Smooth muscle cell (in vitro differentiated cells): ENCODE measurements around the gene TMEM245. TPM values are rescaled to one million over a fixed set of nuclear protein-coding genes. Genes with fewer than 3 reads are reported as not detected.

ENCODE experiments used
- DNase-seq: peaks from one replicate; lab custom pipeline; 2025; ENCODE audit not compliant: unreplicated experiment; lab: John Stamatoyannopoulos, UW
- H2AFZ ChIP-seq: fragments of 200-600 bp; sonication (generic); 2 replicates; pipeline ENCODE4 v1.6.0; 2016; ENCODE audit warnings: antibody characterized with exemption, low read depth, mild to moderate bottlenecking
- H3F3A ChIP-seq: fragments of 200-600 bp; sonication (generic); 2 replicates; pipeline ENCODE4 v1.6.0; 2017; ENCODE audit warnings: antibody characterized with exemption, low read depth
- H3K27ac ChIP-seq: fragments of 200-600 bp; sonication (generic); 2 replicates; pipeline ENCODE4 v1.5.1; 2016; ENCODE audit warnings: low read depth, mild to moderate bottlenecking
- H3K27me3 ChIP-seq: fragments of 200-600 bp; sonication (generic); 2 replicates; pipeline ENCODE4 v1.6.1; 2016; ENCODE audit warnings: low read depth, mild to moderate bottlenecking
- H3K36me3 ChIP-seq: fragments of 200-600 bp; sonication (generic); 2 replicates; pipeline ENCODE4 v1.5.1; 2016; ENCODE audit warnings: low read depth
- H3K4me1 ChIP-seq: fragments of 200-600 bp; sonication (generic); 2 replicates; pipeline ENCODE4 v1.5.1; 2016; ENCODE audit warnings: low read depth
- H3K4me2 ChIP-seq: fragments of 200-600 bp; sonication (generic); 2 replicates; pipeline ENCODE4 v1.6.0; 2016; ENCODE audit warnings: mild to moderate bottlenecking
- H3K4me3 ChIP-seq: fragments of 200-600 bp; sonication (generic); 2 replicates; pipeline ENCODE4 v1.5.1; 2016; ENCODE audit warnings: mild to moderate bottlenecking
- H3K79me2 ChIP-seq: fragments of 200-600 bp; sonication (generic); 2 replicates; pipeline ENCODE4 v1.6.0; 2016; ENCODE audit warnings: low read depth, mild to moderate bottlenecking
- H3K9ac ChIP-seq: fragments of 200-600 bp; sonication (generic); 2 replicates; pipeline ENCODE4 v1.6.0; 2016; ENCODE audit warnings: low read depth
- H3K9me3 ChIP-seq: fragments of 200-600 bp; sonication (generic); replicated peaks from 2 replicates; pipeline ENCODE4 v1.5.1; 2016; ENCODE audit warnings: low read depth
- H4K20me1 ChIP-seq: fragments of 200-600 bp; sonication (generic); 2 replicates; pipeline ENCODE4 v1.6.0; 2016; ENCODE audit warnings: low read depth
- CTCF ChIP-seq: fragments of 200-600 bp; sonication (generic); IDR thresholded peaks from 2 replicates; pipeline ENCODE4 v1.5.1; 2017; ENCODE audit warnings: borderline replicate concordance, mild to moderate bottlenecking, antibody characterized with exemption; ENCODE audit not compliant: insufficient read depth, poor library complexity, severe bottlenecking
- WGBS: methylation state at CpG from one replicate; pipeline ENCODE4 v1.1.7; 2016; ENCODE audit warnings: low lambda C conversion rate; 5-methylcytosine and 5-hydroxymethylcytosine counted together
- polyA plus RNA-seq: library from polyadenylated mRNA; unstranded; fragments of >200 nt; fragmentation: Nextera tagmentation; extraction: Ambion mirVana; gene quantifications from 2 replicates; pipeline ENCODE4 v1.2.1, GENCODE V29; 2016
- total RNA-seq: library from RNA; depleted of rRNA; stranded (reverse); fragments of >200 nt; gene quantifications from 2 replicates; pipeline ENCODE4 v1.2.3, GENCODE V29; 2014

The TMEM245 gene
- total and polyA plus RNA-seq, 2 experiments from 2014 or later, result 16.3 to 39.7 TPM

- no peak overlapping the region for H3K4me2 ChIP-seq
- no peak overlapping the region for H2AFZ ChIP-seq
- no peaks in the 10 kb centered on the region for H3K36me3 ChIP-seq
- no peak overlapping the region for H3K27ac ChIP-seq
- H3K9ac ChIP-seq, result no peak overlapping the region
- H3K9me3 ChIP-seq, result no peaks in the 10 kb centered on the region
- H3K4me1 ChIP-seq, result peaks cover 20% of the 10 kb centered on the region
- no peak overlapping the region for H3K4me3 ChIP-seq
- no peak for TF ChIP-seq CTCF
- no peak for DNase-seq
- H3K27me3 ChIP-seq, result no peaks in the 10 kb centered on the region
- 94% methylated on average over 4 of the region's 4 CpGs for WGBS
- H3F3A ChIP-seq, result peaks cover 13% of the 10 kb centered on the region
- H4K20me1 ChIP-seq, result peaks cover 69% of the 10 kb centered on the region
- peaks cover 56% of the 10 kb centered on the region for H3K79me2 ChIP-seq
Measured at GRCh38 chr9:109097146-109097545, 22.6 kb downstream of the TMEM245 start.

- no peak overlapping the region for H3K4me3 ChIP-seq
- no peaks in the 10 kb centered on the region for H3K36me3 ChIP-seq
- WGBS, result 89% methylated on average over 3 of the region's 3 CpGs
- H3K27ac ChIP-seq, result no peak overlapping the region
- no peak for TF ChIP-seq CTCF
- no peak overlapping the region for H2AFZ ChIP-seq
- peaks cover 67% of the 10 kb centered on the region for H4K20me1 ChIP-seq
- H3K27me3 ChIP-seq, result no peaks in the 10 kb centered on the region
- H3K4me1 ChIP-seq, result peaks cover 17% of the 10 kb centered on the region
- peaks cover 13% of the 10 kb centered on the region for H3F3A ChIP-seq
- H3K79me2 ChIP-seq, result peaks cover 43% of the 10 kb centered on the region
- no peak for DNase-seq
- H3K4me2 ChIP-seq, result no peak overlapping the region
- no peaks in the 10 kb centered on the region for H3K9me3 ChIP-seq
- H3K9ac ChIP-seq, result no peak overlapping the region
Measured at GRCh38 chr9:109095321-109095720, 24.4 kb downstream of the TMEM245 start.

DNA sequence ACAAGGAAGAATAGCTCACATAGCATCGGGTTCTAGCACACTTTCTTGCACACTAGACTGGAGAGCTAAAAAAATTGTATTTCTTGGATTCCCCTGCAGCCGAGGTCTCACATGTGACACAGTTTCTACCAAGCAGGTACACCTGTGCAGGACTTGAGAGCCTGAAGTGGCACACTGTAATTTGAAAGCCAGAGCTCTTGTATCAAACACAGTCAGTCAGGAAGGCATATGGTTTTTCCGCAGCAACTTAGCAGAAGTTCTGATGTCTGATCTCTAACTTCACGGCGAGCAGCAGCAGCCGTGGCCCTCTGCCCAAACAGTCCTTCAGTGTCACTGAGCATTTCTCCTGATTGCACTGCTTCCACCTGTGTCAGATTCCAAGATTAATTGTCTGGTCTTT lies 25.5 kb downstream of the TMEM245 start:
- Histone ChIP-seq H3K36me3 (no peaks in the 10 kb centered on the region), H3K27me3 (no peaks in the 10 kb centered on the region), H2AFZ (no peak overlapping the region), H3K4me3 (no peak overlapping the region), H3K9ac (no peak overlapping the region), H3K9me3 (no peaks in the 10 kb centered on the region), H3K27ac (no peak overlapping the region), H3K4me1 (peaks cover 13% of the 10 kb centered on the region), H3F3A (peaks cover 4% of the 10 kb centered on the region), H3K4me2 (no peak overlapping the region), H4K20me1 (peaks cover 61% of the 10 kb centered on the region), H3K79me2 (peaks cover 43% of the 10 kb centered on the region)
- DNase-seq, result no peak
- WGBS, result 97% methylated on average over 6 of the region's 6 CpGs
- no peak for TF ChIP-seq CTCF

DNA sequence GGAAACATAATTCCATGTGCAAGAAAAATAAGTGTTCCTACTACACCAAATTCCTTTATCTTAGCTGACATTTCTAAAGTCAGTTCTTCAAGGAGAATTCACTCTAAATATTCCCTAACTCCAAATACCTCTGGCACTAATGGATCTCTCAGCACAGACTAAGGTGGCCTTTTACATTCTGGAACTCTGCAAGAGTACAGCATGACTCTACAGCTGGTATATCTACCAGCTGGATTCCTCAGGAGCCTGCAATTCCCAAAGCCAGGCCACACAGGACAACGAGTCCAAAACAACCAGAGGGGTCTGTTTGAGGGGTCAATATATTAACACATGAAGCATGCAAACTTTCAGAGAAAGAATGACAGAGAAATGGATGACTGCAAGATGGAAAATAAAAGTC lies 27.2 kb downstream of the TMEM245 start:
- no peaks in the 10 kb centered on the region for H3K9me3 ChIP-seq
- DNase-seq, result no peak
- H4K20me1 ChIP-seq, result peaks cover 45% of the 10 kb centered on the region
- WGBS, result 65% methylated on average over 1 of the region's 1 CpG
- H3K27me3 ChIP-seq, result no peaks in the 10 kb centered on the region
- H3K27ac ChIP-seq, result no peak overlapping the region
- no peak overlapping the region for H3K9ac ChIP-seq
- no peaks in the 10 kb centered on the region for H3F3A ChIP-seq
- H3K79me2 ChIP-seq, result peaks cover 40% of the 10 kb centered on the region
- no peaks in the 10 kb centered on the region for H3K4me1 ChIP-seq
- H3K4me3 ChIP-seq, result no peak overlapping the region
- TF ChIP-seq CTCF, result no peak
- H3K36me3 ChIP-seq, result no peaks in the 10 kb centered on the region
- H2AFZ ChIP-seq, result no peak overlapping the region
- H3K4me2 ChIP-seq, result no peak overlapping the region
